ENCODE data around the gene TAOK3. TPM values are rescaled to one million over a fixed set of nuclear protein-coding genes. Genes with fewer than 3 reads are reported as not detected.

The TAOK3 gene
- total RNA-seq, 4 donors from 2014 or later: 34.6 to 44.9 (median 39.6) TPM

GRCh38 chr12:118183711-118184110, 189.0 kb downstream of the TAOK3 start:
- H3K27ac ChIP-seq (replicated peaks in 1 of 4): no peak overlapping the region
- no peaks in the 10 kb centered on the region for H3K9me3 ChIP-seq
- H3K36me3 ChIP-seq: peaks cover 5 to 27% (median 26%) of the 10 kb centered on the region in 4 donors
- H3K4me3 ChIP-seq: no peak overlapping the region
- H3K4me1 ChIP-seq: peaks cover 20 to 57% (median 50%) of the 10 kb centered on the region in 4 donors
- intact Hi-C loops (cut with DNase I): loop anchor here (2.0 kb wide), 1 partner anchor 193 kb away; the partner anchor contains the start of gene SUDS3
- no peak for DNase-seq (ENCODE audit: extremely low spot score)
- TF ChIP-seq CTCF (IDR thresholded peaks at IDR 0.05): no peak
- TF ChIP-seq POLR2AphosphoS5 (IDR thresholded peaks at IDR 0.05): no peak
- no peak for TF ChIP-seq POLR2A (IDR thresholded peaks at IDR 0.05; ENCODE audit: low read depth)
- no peak for TF ChIP-seq EP300 (IDR thresholded peaks at IDR 0.05)
- no peaks in the 10 kb centered on the region for H3K27me3 ChIP-seq

- intact Hi-C loops (cut with DNase I): loop anchor here (2.0 kb wide), 1 partner anchor 194 kb away; the partner anchor contains the start of gene SUDS3
- Histone ChIP-seq H3K36me3 (peaks cover 10 to 33% (median 31%) of the 10 kb centered on the region in 4 donors), H3K27me3 (no peaks in the 10 kb centered on the region), H3K4me1 (peaks cover 20 to 52% (median 44%) of the 10 kb centered on the region in 4 donors), H3K4me3 (no peak overlapping the region), H3K9me3 (no peaks in the 10 kb centered on the region), H3K27ac (replicated peaks in 1 of 4) (no peak overlapping the region)
- TF ChIP-seq CTCF (IDR thresholded peaks at IDR 0.05): no peak
- no peak for TF ChIP-seq POLR2A (IDR thresholded peaks at IDR 0.05; ENCODE audit: low read depth)
- no peak for TF ChIP-seq POLR2AphosphoS5 (IDR thresholded peaks at IDR 0.05)
- TF ChIP-seq EP300 (IDR thresholded peaks at IDR 0.05): no peak
- no peak for DNase-seq (ENCODE audit: extremely low spot score)
These were observed 189.6 kb downstream of the TAOK3 start for GRCh38 chr12:118183155-118183554.

- Histone ChIP-seq H3K4me1 (no peaks in the 10 kb centered on the region), H3K4me3 (no peak overlapping the region), H3K27ac (replicated peaks in 1 of 4) (no peak overlapping the region), H3K36me3 (peaks cover 53 to 99% (median 89%) of the 10 kb centered on the region in 4 donors), H3K27me3 (no peaks in the 10 kb centered on the region), H3K9me3 (no peaks in the 10 kb centered on the region)
- WGBS: 88% methylated on average over 4 of the region's 4 CpGs
- DNase-seq (ENCODE audit: extremely low spot score): no peak
- intact Hi-C loops (cut with DNase I): no loop called here
- no peak for TF ChIP-seq CTCF (IDR thresholded peaks at IDR 0.05)
- no peak for TF ChIP-seq POLR2AphosphoS5 (IDR thresholded peaks at IDR 0.05)
- no peak for TF ChIP-seq EP300 (IDR thresholded peaks at IDR 0.05)
- TF ChIP-seq POLR2A (IDR thresholded peaks at IDR 0.05; ENCODE audit: low read depth): no peak
These were observed 196.8 kb downstream of the TAOK3 start for GRCh38 chr12:118175823-118176447.

- Histone ChIP-seq H3K27me3 (no peaks in the 10 kb centered on the region), H3K9me3 (no peaks in the 10 kb centered on the region), H3K4me3 (no peak overlapping the region), H3K27ac (replicated peaks in 1 of 4) (no peak overlapping the region), H3K36me3 (peaks cover 26 to 86% (median 46%) of the 10 kb centered on the region in 4 donors), H3K4me1 (no peaks in the 10 kb centered on the region)
- 76% methylated on average over 2 of the region's 2 CpGs for WGBS
- TF ChIP-seq EP300 (IDR thresholded peaks at IDR 0.05) (no peak), CTCF (IDR thresholded peaks at IDR 0.05) (no peak), POLR2AphosphoS5 (IDR thresholded peaks at IDR 0.05) (no peak), POLR2A (IDR thresholded peaks at IDR 0.05; ENCODE audit: low read depth) (no peak)
- DNase-seq (ENCODE audit: extremely low spot score): no peak
- intact Hi-C loops (cut with DNase I): no loop called here
These were observed 205.8 kb downstream of the TAOK3 start for GRCh38 chr12:118166946-118167345.

Data from esophagus muscularis mucosa (tissue), 4 donors.